Measurements from ENCODE around the gene TANK. TPM values are rescaled to one million over a fixed set of nuclear protein-coding genes. Genes with fewer than 3 reads are reported as not detected.
"Not testable (repeated sequence)": the region's sequence is repeated elsewhere in the genome, so short reads cannot be mapped to it uniquely, and the experiment has no call there.

Gene TANK
- total and polyA plus RNA-seq, 2 experiments from 2014 or later, result 37.6 to 54.7 TPM

DNA sequence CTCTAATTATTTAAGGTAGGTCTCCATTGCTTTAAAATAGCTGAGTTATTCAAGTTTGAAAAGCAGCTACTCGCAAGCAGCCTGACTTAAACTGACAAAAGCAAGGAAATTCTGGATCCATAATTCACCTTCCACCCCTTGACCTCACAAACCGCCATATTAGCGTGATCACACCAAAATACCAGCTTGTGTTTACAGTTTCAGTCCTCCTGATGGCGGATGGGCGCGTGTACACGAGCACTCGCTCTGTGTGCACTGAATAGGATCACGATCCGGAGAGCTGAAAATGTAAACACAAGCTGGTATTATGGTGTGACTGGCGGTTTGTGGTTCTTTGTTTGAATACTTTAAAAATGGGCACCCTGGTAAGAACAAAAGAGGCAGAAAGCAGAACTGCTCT is 105.6 kb downstream of the TANK start:
- no peak overlapping the region for H3K27ac ChIP-seq
- no peaks in the 10 kb centered on the region for H3K9me2 ChIP-seq (replicated peaks; ENCODE audit: insufficient read depth)
- H3K4me3 ChIP-seq, result no peak overlapping the region
- H2AFZ ChIP-seq, result no peak overlapping the region
- WGBS (ENCODE audit: low lambda C conversion rate, missing lambda C conversion rate), result 92% methylated on average over 11 of the region's 11 CpGs
- H3K36me3 ChIP-seq (replicated peaks; ENCODE audit: insufficient read depth, low read depth), result no peaks in the 10 kb centered on the region
- no peak overlapping the region for H3K4me2 ChIP-seq
- TF ChIP-seq, protein P1, sequence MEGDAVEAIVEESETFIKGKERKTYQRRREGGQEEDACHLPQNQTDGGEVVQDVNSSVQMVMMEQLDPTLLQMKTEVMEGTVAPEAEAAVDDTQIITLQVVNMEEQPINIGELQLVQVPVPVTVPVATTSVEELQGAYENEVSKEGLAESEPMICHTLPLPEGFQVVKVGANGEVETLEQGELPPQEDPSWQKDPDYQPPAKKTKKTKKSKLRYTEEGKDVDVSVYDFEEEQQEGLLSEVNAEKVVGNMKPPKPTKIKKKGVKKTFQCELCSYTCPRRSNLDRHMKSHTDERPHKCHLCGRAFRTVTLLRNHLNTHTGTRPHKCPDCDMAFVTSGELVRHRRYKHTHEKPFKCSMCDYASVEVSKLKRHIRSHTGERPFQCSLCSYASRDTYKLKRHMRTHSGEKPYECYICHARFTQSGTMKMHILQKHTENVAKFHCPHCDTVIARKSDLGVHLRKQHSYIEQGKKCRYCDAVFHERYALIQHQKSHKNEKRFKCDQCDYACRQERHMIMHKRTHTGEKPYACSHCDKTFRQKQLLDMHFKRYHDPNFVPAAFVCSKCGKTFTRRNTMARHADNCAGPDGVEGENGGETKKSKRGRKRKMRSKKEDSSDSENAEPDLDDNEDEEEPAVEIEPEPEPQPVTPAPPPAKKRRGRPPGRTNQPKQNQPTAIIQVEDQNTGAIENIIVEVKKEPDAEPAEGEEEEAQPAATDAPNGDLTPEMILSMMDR (IDR thresholded peaks at IDR 0.05; ENCODE audit: poor library complexity), result no peak
- TF ChIP-seq EZH2 (IDR thresholded peaks at IDR 0.05; ENCODE audit: borderline replicate concordance) (no peak), EZH2phosphoT487 (IDR thresholded peaks at IDR 0.05; ENCODE audit: low read depth, severe bottlenecking, unreplicated experiment) (no peak)
- H3K27me3 ChIP-seq, result no peaks in the 10 kb centered on the region
- no peaks in the 10 kb centered on the region for H3K79me2 ChIP-seq
- no peaks in the 10 kb centered on the region for H3K4me1 ChIP-seq (ENCODE audit: insufficient read depth)
- H3K9me3 ChIP-seq (ENCODE audit: low read depth), result no peaks in the 10 kb centered on the region
- no peak for DNase-seq (ENCODE audit: low spot score)
- no peaks in the 10 kb centered on the region for H4K20me1 ChIP-seq (ENCODE audit: insufficient read depth, poor library complexity, severe bottlenecking)

DNA sequence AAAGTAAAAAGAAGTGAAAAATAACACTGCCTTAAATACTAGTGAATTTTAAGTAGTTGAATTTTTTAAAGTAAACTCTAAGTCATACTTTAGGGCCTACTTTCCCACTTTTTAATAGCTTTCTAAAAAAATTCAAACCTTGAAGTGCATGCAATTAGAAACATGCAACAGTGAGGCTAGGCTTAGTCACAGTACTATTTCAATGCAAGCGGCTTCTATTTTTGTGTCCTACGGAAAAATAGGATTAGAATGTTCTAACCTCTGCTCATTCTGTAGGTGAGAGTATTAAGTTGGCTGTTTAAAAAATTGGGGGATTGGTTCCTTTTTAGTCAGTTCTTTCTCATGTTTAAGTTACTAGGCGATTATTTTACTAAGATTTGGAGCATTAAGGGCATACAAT is 108.9 kb downstream of the TANK start:
- no peak overlapping the region for H3K4me2 ChIP-seq
- no peaks in the 10 kb centered on the region for H3K4me1 ChIP-seq (ENCODE audit: insufficient read depth)
- no peak for DNase-seq (ENCODE audit: low spot score)
- H2AFZ ChIP-seq, result no peak overlapping the region
- no peaks in the 10 kb centered on the region for H3K27me3 ChIP-seq
- TF ChIP-seq, protein P1 (IDR thresholded peaks at IDR 0.05; ENCODE audit: poor library complexity), result no peak
- no peak for TF ChIP-seq EZH2phosphoT487 (IDR thresholded peaks at IDR 0.05; ENCODE audit: low read depth, severe bottlenecking, unreplicated experiment)
- TF ChIP-seq EZH2 (IDR thresholded peaks at IDR 0.05; ENCODE audit: borderline replicate concordance), result no peak
- no peak overlapping the region for H3K27ac ChIP-seq
- no peaks in the 10 kb centered on the region for H4K20me1 ChIP-seq (ENCODE audit: insufficient read depth, poor library complexity, severe bottlenecking)
- H3K9me2 ChIP-seq (replicated peaks; ENCODE audit: insufficient read depth), result no peaks in the 10 kb centered on the region
- no peak overlapping the region for H3K4me3 ChIP-seq
- 96% methylated on average over 3 of the region's 3 CpGs for WGBS (ENCODE audit: low lambda C conversion rate, missing lambda C conversion rate)
- H3K9me3 ChIP-seq (ENCODE audit: low read depth), result no peaks in the 10 kb centered on the region
- H3K36me3 ChIP-seq (replicated peaks; ENCODE audit: insufficient read depth, low read depth), result no peaks in the 10 kb centered on the region
- H3K79me2 ChIP-seq, result no peaks in the 10 kb centered on the region

DNA sequence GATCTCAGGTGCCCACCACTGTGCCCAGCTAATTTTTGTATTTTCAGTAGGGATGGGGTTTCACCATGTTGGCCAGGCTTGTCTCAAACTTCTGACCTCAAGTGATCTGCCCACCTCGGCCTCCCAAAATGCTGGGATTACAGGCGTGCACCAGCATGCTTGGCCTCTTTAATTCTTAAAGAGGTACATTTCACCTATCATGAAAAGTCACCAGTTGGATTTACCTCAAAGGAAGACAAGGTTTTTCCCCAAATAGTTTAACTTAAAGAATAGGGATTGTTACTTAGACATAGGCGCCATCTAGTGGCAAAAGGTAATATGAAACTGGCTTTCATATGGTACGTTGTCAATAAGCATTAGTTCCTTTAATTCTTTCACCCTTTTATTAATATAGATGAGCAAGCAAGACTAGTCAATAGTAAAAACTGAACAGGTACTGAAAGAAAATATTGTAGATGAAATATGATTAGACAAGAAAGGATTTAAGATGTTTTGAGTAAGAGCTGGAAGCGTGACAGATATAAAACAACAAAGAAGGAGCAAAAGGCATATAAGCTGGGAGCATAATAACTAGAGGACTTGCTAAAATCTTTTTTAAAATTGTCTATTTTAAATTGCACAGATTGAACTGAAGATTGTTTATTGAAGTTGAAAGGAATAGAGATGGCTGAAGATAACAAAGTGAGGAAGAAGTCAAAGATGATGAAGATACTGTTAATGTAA is 113.0 kb downstream of the TANK start:
- WGBS (ENCODE audit: low lambda C conversion rate, missing lambda C conversion rate), result 37% methylated on average over 5 of the region's 5 CpGs
- Histone ChIP-seq H3K9me3 (ENCODE audit: low read depth) (no peaks in the 10 kb centered on the region), H3K27me3 (no peaks in the 10 kb centered on the region), H3K4me3 (no peak overlapping the region), H3K9me2 (replicated peaks; ENCODE audit: insufficient read depth) (no peaks in the 10 kb centered on the region), H3K79me2 (no peaks in the 10 kb centered on the region), H3K27ac (no peak overlapping the region), H2AFZ (no peak overlapping the region), H3K4me2 (no peak overlapping the region), H4K20me1 (ENCODE audit: insufficient read depth, poor library complexity, severe bottlenecking) (no peaks in the 10 kb centered on the region), H3K36me3 (replicated peaks; ENCODE audit: insufficient read depth, low read depth) (no peaks in the 10 kb centered on the region), H3K4me1 (ENCODE audit: insufficient read depth) (no peaks in the 10 kb centered on the region)
- peak; percentile 79 for DNase-seq (ENCODE audit: low spot score)
- TF ChIP-seq EZH2 (IDR thresholded peaks at IDR 0.05; ENCODE audit: borderline replicate concordance), result no peak
- TF ChIP-seq, protein P1 (IDR thresholded peaks at IDR 0.05; ENCODE audit: poor library complexity), result peak; percentile 69

DNA sequence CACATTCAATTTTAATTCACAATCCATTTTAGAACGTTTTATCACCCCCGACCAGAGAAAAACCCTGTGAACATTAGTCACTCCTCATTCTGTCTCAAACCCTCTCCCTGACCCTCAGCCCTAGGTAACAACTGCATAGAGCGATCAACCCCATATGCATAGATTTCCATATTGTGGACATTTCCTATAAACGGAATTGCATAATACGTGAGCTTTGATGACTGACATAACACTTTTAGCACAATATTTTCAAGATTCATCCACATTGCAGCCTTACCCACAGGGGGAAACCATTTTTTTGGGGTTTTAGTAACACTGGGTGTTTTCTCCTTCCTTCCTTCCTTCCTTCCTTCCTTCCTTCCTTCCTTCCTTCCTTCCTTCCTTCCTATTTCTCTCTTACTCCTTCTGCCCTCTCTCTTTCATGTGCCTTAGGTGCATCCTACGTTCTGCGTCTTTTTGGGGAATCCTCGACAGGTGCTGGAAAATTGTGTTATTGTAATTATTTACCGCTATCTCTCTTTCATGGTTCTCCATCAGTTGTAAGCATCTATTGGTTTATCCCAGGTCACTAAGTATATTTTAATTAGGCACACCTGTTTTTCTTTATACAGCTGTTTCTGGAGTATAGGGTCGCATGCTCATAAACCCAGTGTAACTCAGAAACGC is 118.5 kb downstream of the TANK start:
- H3K4me1 ChIP-seq (ENCODE audit: insufficient read depth); H2AFZ ChIP-seq; H3K9me2 ChIP-seq (replicated peaks; ENCODE audit: insufficient read depth); H4K20me1 ChIP-seq (ENCODE audit: insufficient read depth, poor library complexity, severe bottlenecking); H3K27me3 ChIP-seq; H3K27ac ChIP-seq; H3K4me3 ChIP-seq; H3K36me3 ChIP-seq (replicated peaks; ENCODE audit: insufficient read depth, low read depth); H3K9me3 ChIP-seq (ENCODE audit: low read depth); H3K4me2 ChIP-seq; H3K79me2 ChIP-seq: not testable (repeated sequence)
- DNase-seq (ENCODE audit: low spot score), result peak; percentile 59
- WGBS (ENCODE audit: low lambda C conversion rate, missing lambda C conversion rate), result 67% methylated on average over 11 of the region's 11 CpGs

DNA sequence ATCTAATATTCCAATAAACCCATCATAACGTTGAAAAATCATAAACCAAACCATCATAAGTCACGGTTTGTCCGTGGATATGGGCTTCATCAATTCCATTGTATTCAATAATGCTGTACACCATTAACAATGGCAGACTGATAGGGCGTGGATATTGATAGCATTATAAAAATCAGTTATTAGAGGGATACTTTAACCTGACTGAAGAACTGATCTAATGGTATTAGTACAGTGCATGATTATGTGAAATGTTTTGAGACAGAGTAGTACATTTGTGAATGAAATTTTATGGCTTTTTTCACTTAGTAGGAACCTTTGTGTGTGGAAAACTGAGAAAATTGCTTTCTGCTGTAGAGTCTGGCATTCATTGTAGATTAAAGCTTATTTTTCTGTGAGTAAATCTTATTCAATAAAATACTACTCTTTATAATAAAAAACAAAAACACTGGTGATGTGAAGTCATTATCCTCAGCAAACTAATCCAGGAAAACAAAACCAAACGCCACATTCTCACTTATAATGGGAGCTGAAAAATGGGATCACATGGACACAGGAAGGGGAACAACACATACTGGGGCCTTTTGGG is 119.1 kb downstream of the TANK start:
- not testable (repeated sequence) for H3K79me2 ChIP-seq; H3K27ac ChIP-seq; H3K4me3 ChIP-seq; H3K4me1 ChIP-seq (ENCODE audit: insufficient read depth); H4K20me1 ChIP-seq (ENCODE audit: insufficient read depth, poor library complexity, severe bottlenecking); DNase-seq (ENCODE audit: low spot score); H2AFZ ChIP-seq; H3K4me2 ChIP-seq; H3K9me3 ChIP-seq (ENCODE audit: low read depth); H3K36me3 ChIP-seq (replicated peaks; ENCODE audit: insufficient read depth, low read depth); H3K27me3 ChIP-seq; H3K9me2 ChIP-seq (replicated peaks; ENCODE audit: insufficient read depth)
- WGBS (ENCODE audit: low lambda C conversion rate, missing lambda C conversion rate), result 70% methylated on average over 5 of the region's 5 CpGs
